T-cell (primary cell): ENCODE data around the gene MYOM3. TPM values are rescaled to one million over a fixed set of nuclear protein-coding genes. Genes with fewer than 3 reads are reported as not detected.

Experiments used
- ATAC-seq, 4 experiments: fragments of 200-7000 bp in 3 of 4; fragments of 150-1000 bp in 1 of 4; cut with Tn5 transposase; replicated peaks in 1 of 4; 1 replicate in 3 of 4; 2 replicates in 1 of 4; pipeline ENCODE4 v1.10.0; 2021; ENCODE audit warnings: moderate library complexity in 3 of 4, mild to moderate bottlenecking in 2 of 4, moderate number of reproducible peaks in 1 of 4
- CTCF ChIA-PET, 2 donors: fragments of 300-600 bp; sonication (Branson Sonifier 250); formaldehyde crosslinking; loops; one replicate each; lab custom pipeline; 2022; ENCODE audit warnings: antibody characterized with exemption in 2 of 2; lab: Charles Lee
- POLR2A ChIA-PET, 2 donors: fragments of 300-600 bp; sonication (Branson Sonifier 250); formaldehyde crosslinking; loops; one replicate each; lab custom pipeline; 2022; ENCODE audit warnings: antibody characterized with exemption in 2 of 2; lab: Charles Lee
- DNase-seq, 35 experiments: peaks; one replicate each; pipeline versions ENCODE4 v3.0.0 to v3.0.0-alpha.2; 2013 to 2023
- H3K27ac ChIP-seq: one replicate; pipeline ENCODE4 v1.5.1; 2013; ENCODE audit warnings: low read length
- H3K27me3 ChIP-seq, 2 experiments: replicated peaks in 1 of 2; 1 replicate in 1 of 2; 2 replicates in 1 of 2; pipeline versions ENCODE4 v1.6.1 to v1.7.0; 2013; ENCODE audit warnings: low read length in 1 of 2, mixed read lengths in 1 of 2; ENCODE audit not compliant: control insufficient read depth in 2 of 2, insufficient read depth in 2 of 2; ENCODE audit errors: extremely low read depth in 1 of 2
- H3K36me3 ChIP-seq, 2 donors: 1 replicate in 1 of 2; 2 replicates in 1 of 2; pipeline versions ENCODE4 v1.6.1 to v1.7.0; 2013; ENCODE audit warnings: low read length in 1 of 2; ENCODE audit not compliant: control insufficient read depth in 2 of 2, insufficient read depth in 1 of 2; ENCODE audit errors: extremely low read depth in 1 of 2
- H3K4me1 ChIP-seq, 2 experiments: 1 replicate in 1 of 2; 2 replicates in 1 of 2; pipeline versions ENCODE4 v1.6.1 to v1.7.0; 2013; ENCODE audit warnings: low read length in 2 of 2, mixed read lengths in 1 of 2; ENCODE audit not compliant: insufficient read depth in 2 of 2, control insufficient read depth in 1 of 2; ENCODE audit errors: extremely low read depth in 1 of 2
- H3K4me3 ChIP-seq, 2 donors: 1 replicate in 1 of 2; 2 replicates in 1 of 2; pipeline versions ENCODE4 v1.5.1 to v1.7.0; 2013; ENCODE audit warnings: mild to moderate bottlenecking in 2 of 2, low read length in 1 of 2, moderate library complexity in 1 of 2; ENCODE audit not compliant: control insufficient read depth in 1 of 2; ENCODE audit errors: extremely low read depth in 1 of 2
- H3K9me3 ChIP-seq: 2 replicates; pipeline ENCODE4 v1.7.0; 2013
- H3K27ac Mint-ChIP-seq, 2 donors: one replicate each; pipeline ENCODE4 v1.8.0; 2020 to 2021; ENCODE audit warnings: mild to moderate bottlenecking in 2 of 2, mixed read lengths in 2 of 2
- H3K27me3 Mint-ChIP-seq, 2 donors: one replicate each; pipeline ENCODE4 v1.8.0; 2021 to 2022; ENCODE audit warnings: mixed read lengths in 2 of 2
- H3K36me3 Mint-ChIP-seq: one replicate; pipeline ENCODE4 v1.8.0; 2021; ENCODE audit warnings: mixed read lengths
- H3K4me1 Mint-ChIP-seq, 3 donors: one replicate each; pipeline ENCODE4 v1.8.0; 2020 to 2022; ENCODE audit warnings: mixed read lengths in 3 of 3, mild to moderate bottlenecking in 1 of 3
- H3K4me3 Mint-ChIP-seq, 3 donors: one replicate each; pipeline ENCODE4 v1.8.0; 2020 to 2022; ENCODE audit warnings: mild to moderate bottlenecking in 3 of 3, mixed read lengths in 3 of 3, moderate library complexity in 3 of 3
- H3K9me3 Mint-ChIP-seq, 3 donors: one replicate each; pipeline ENCODE4 v1.8.0; 2020 to 2022; ENCODE audit warnings: mixed read lengths in 3 of 3
- WGBS: methylation state at CpG from one replicate; pipeline ENCODE4 v1.1.5; 2013; ENCODE audit warnings: missing lambda C conversion rate; ENCODE audit not compliant: insufficient coverage; 5-methylcytosine and 5-hydroxymethylcytosine counted together
- total RNA-seq, 35 experiments: library from RNA in 6 of 35; stranded (reverse) in 6 of 35; fragments of 120-200 nt in 1 of 35; gene quantifications; one replicate each; pipeline versions ENCODE4 v1.2.1 to v1.2.4 and lab custom pipeline; 2013 to 2026

The MYOM3 gene
- total RNA-seq, 5 donors from 2014 or later (not counting 1 experiment from before 2014, with no cell fraction given) = not detected

DNA sequence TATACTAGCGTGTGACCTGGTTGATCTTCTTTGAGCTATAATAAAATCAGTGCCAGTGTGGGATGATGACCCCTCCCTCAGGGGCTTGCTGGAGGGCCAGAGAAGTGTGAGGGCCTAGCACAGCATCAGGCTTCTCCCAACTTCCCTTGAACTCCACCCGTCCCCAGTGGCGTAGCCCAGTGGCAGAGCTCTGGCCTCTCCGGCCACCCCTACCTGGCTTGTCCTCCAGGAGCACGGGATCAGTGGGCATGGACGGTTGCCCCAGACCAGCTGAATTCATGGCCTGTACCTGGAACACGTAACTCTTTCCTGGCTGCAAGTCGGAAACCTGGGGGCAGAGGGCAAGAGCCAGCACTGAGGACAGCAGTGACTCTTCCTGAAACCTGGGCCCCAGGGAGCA, 36.0 kb downstream of the MYOM3 start:
- H3K27ac Mint-ChIP-seq = no peak overlapping the region
- peaks cover 0 to 10% of the 10 kb centered on the region in 2 experiments for H3K27me3 ChIP-seq
- DNase-seq (no peak), ATAC-seq (no peak)
- CTCF ChIA-PET = no interaction called here
- no peaks in the 10 kb centered on the region for H3K36me3 ChIP-seq
- peaks cover 0 to 2% of the 10 kb centered on the region in 2 experiments for H3K4me1 ChIP-seq
- no peaks in the 10 kb centered on the region for H3K9me3 Mint-ChIP-seq
- peaks cover 0 to under 1% (median under 1%) of the 10 kb centered on the region in 3 donors for H3K4me1 Mint-ChIP-seq
- H3K9me3 ChIP-seq = no peaks in the 10 kb centered on the region
- H3K4me3 ChIP-seq = no peak overlapping the region
- WGBS = 81% methylated on average over 6 of the region's 8 CpGs
- no peak overlapping the region for H3K4me3 Mint-ChIP-seq
- H3K27ac ChIP-seq = no peak overlapping the region
- POLR2A ChIA-PET = no interaction called here
- peaks cover 0 to under 1% of the 10 kb centered on the region in 2 donors for H3K27me3 Mint-ChIP-seq
- no peaks in the 10 kb centered on the region for H3K36me3 Mint-ChIP-seq

DNA sequence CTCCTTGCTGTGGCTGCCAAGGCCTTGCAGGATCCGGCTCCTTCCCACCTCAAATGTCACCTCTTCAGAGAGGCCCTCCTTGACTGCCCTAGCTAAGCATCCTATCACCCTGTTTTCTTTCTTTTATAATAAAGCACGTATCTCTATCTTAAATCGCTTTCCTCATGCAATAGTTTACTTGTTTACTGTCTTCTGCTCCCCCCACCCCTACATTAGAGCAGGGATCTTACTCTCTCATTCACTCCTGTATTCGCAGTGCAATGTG, 36.4 kb downstream of the MYOM3 start:
- WGBS = 92% methylated on average over 3 of the region's 4 CpGs
- CTCF ChIA-PET = no interaction called here
- H3K27ac Mint-ChIP-seq = no peak overlapping the region

DNA sequence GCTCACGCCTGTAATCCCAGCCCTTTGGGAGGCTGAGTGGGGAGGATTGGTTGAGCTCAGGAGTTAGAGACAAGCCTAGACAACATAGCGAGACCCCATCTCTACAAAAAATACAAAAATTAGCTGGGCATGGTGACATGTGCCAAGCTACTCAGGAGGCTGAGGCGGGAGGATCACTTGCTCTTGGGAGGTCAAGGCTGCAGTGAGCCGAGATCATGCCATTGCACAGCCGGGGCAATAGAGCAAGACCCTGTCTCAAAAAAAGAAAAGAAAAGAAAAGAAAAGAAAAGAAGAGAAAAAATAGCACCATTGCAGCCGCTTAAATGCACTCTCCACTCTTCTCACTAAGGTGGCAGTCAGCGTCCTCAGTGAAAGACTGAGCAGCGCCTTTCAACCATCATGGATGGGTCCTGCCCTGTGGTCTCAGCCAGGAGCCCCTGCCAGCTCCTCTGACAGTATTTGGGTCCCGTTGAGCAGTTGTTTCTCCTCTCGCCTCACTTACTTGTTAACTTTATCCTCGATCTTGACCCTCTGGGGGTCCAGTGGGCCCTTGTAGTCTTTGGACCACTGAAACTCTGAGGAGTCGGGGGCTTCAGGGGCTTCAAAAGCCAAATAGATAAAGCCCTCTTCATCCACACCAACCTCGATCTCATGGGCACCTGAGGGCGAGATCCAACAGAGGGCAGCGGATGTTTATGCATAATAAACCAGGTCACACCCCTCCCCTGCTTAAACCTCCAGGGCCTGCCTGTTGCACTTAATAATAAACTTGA, 36.9 kb downstream of the MYOM3 start:
- Mint-ChIP-seq H3K36me3 (no peaks in the 10 kb centered on the region), H3K4me3 (no peak overlapping the region), H3K27me3 (peaks cover 0 to 4% of the 10 kb centered on the region in 2 donors), H3K9me3 (no peaks in the 10 kb centered on the region), H3K27ac (no peak overlapping the region), H3K4me1 (peaks cover 0 to 4% (median 2%) of the 10 kb centered on the region in 3 donors)
- ChIA-PET POLR2A (no interaction called here), CTCF (interaction anchor here in 1 of 2 donors (0.6 kb wide), 1 partner anchor 11 kb away, joined by 3 read pairs; no protein-coding TSS in a partner anchor)
- Histone ChIP-seq H3K36me3 (no peaks in the 10 kb centered on the region), H3K4me1 (peaks cover 0 to 4% of the 10 kb centered on the region in 2 experiments), H3K9me3 (no peaks in the 10 kb centered on the region), H3K27ac (no peak overlapping the region), H3K4me3 (no peak overlapping the region), H3K27me3 (peaks cover 0 to 16% of the 10 kb centered on the region in 2 experiments)
- ATAC-seq = no peak
- DNase-seq = no peak
- 84% methylated on average over 9 of the region's 15 CpGs for WGBS

More for the DNA sequence above, 36.4 kb downstream of the MYOM3 start:
- peaks cover 0 to 4% (median 2%) of the 10 kb centered on the region in 3 donors for H3K4me1 Mint-ChIP-seq
- POLR2A ChIA-PET = no interaction called here
- H3K9me3 ChIP-seq = no peaks in the 10 kb centered on the region
- H3K27ac ChIP-seq = no peak overlapping the region
- no peaks in the 10 kb centered on the region for H3K9me3 Mint-ChIP-seq
- H3K36me3 Mint-ChIP-seq = no peaks in the 10 kb centered on the region
- H3K4me1 ChIP-seq = peaks cover 0 to 4% of the 10 kb centered on the region in 2 experiments
- H3K4me3 ChIP-seq = no peak overlapping the region
- ATAC-seq (no peak), DNase-seq (no peak)
- no peak overlapping the region for H3K4me3 Mint-ChIP-seq
- H3K27me3 Mint-ChIP-seq = peaks cover 0 to 4% of the 10 kb centered on the region in 2 donors
- no peaks in the 10 kb centered on the region for H3K36me3 ChIP-seq
- H3K27me3 ChIP-seq = peaks cover 0 to 13% of the 10 kb centered on the region in 2 experiments

DNA sequence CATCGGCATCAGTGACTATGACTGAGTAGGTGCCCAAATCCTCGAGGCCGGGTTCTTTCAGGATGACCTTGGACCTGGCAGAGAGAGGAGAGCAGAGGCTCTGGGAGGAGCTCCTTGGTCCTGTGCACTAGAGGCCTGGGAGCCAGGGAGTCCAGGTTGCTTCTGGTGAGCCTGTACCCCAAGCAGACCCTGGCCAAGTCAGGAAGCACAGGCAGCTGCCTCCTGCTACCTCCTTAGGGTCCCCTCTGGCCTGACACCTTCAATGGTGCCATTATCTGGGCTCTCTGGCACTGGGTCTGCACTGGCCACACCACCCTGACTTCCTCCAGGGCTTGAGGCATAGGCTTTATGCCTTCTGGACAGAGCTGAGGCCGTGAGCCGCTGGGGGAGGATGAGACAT, 37.7 kb downstream of the MYOM3 start:
- 92% methylated on average over 5 of the region's 5 CpGs for WGBS
- Mint-ChIP-seq H3K4me1 (peaks cover 0 to 4% (median 2%) of the 10 kb centered on the region in 3 donors), H3K9me3 (no peaks in the 10 kb centered on the region), H3K36me3 (no peaks in the 10 kb centered on the region), H3K27ac (no peak overlapping the region), H3K4me3 (no peak overlapping the region), H3K27me3 (peaks cover 0 to 4% of the 10 kb centered on the region in 2 donors)
- CTCF ChIA-PET = no interaction called here
- H3K9me3 ChIP-seq = no peaks in the 10 kb centered on the region
- POLR2A ChIA-PET = no interaction called here
- peaks cover 0 to 4% of the 10 kb centered on the region in 2 experiments for H3K4me1 ChIP-seq
- H3K4me3 ChIP-seq = no peak overlapping the region
- no peak for DNase-seq
- no peak for ATAC-seq
- H3K27me3 ChIP-seq = peaks cover 0 to 16% of the 10 kb centered on the region in 2 experiments
- H3K27ac ChIP-seq = no peak overlapping the region
- no peaks in the 10 kb centered on the region for H3K36me3 ChIP-seq

DNA sequence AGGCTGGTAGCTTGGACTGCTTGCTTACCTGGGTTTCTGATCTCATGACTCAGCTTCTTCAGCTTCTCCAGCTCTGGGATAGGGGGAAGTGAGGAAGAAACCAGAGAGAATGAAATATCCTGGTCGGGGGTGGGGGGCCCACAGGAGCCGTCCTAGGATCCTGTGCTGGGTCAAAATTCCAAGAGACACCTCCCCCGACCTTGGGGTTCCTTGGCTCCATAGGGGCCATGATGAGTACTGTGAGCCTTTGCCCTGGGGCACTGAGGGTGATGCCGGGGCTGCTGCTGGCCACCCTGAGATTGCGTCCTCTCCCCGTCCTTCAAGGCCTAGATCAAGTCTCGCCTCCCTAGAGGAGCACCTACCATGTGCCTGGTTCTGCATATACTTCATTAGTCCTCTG, 40.0 kb downstream of the MYOM3 start:
- H3K9me3 ChIP-seq = no peaks in the 10 kb centered on the region
- WGBS = 82% methylated on average over 7 of the region's 7 CpGs
- H3K27ac Mint-ChIP-seq = no peak overlapping the region
- peaks cover 0 to 26% of the 10 kb centered on the region in 2 experiments for H3K27me3 ChIP-seq
- H3K9me3 Mint-ChIP-seq = no peaks in the 10 kb centered on the region
- H3K4me1 ChIP-seq = peaks cover 0 to 4% of the 10 kb centered on the region in 2 experiments
- H3K27ac ChIP-seq = no peak overlapping the region
- H3K4me3 Mint-ChIP-seq = no peak overlapping the region
- H3K27me3 Mint-ChIP-seq = peaks cover 3 to 15% of the 10 kb centered on the region in 2 donors
- H3K36me3 ChIP-seq = no peaks in the 10 kb centered on the region
- ChIA-PET CTCF (no interaction called here), POLR2A (no interaction called here)
- ATAC-seq = no peak
- H3K4me1 Mint-ChIP-seq = peaks cover 0 to 4% (median 2%) of the 10 kb centered on the region in 3 donors
- DNase-seq = no peak
- no peaks in the 10 kb centered on the region for H3K36me3 Mint-ChIP-seq
- H3K4me3 ChIP-seq = no peak overlapping the region

DNA sequence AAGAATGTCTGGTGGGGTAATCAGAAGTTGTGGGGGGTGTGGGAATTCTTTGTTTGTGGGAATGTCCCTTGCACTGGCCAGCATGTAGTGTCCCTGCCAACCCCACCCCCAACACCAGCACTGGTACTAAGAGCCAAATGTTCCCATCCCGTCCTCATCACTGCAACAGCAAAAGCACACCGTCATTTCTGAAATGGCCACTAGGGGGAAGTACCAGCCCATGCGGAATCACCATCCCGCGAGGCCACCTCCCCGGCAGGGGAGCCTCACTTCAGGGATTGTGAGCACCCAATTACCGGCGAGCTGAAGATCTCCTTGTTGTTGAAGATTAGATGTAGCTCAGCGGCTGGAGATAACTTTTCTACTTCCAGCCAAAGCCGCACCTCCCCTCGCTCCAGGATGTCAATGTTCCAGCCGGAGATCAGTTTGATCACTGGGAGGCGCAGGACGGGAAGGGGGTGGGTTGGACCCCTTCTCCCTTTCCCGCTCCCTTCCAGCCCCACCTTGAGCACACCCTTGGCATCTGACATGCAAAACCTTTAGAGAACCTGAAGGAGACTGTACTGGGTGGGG, 41.0 kb downstream of the MYOM3 start:
- Histone ChIP-seq H3K9me3 (no peaks in the 10 kb centered on the region), H3K27me3 (peaks cover 0 to 26% of the 10 kb centered on the region in 2 experiments), H3K27ac (no peak overlapping the region), H3K36me3 (no peaks in the 10 kb centered on the region), H3K4me1 (peaks cover 0 to 4% of the 10 kb centered on the region in 2 experiments), H3K4me3 (no peak overlapping the region)
- Mint-ChIP-seq H3K27ac (no peak overlapping the region), H3K9me3 (no peaks in the 10 kb centered on the region), H3K27me3 (peaks cover 6 to 15% of the 10 kb centered on the region in 2 donors), H3K4me1 (peaks cover 0 to 4% (median 2%) of the 10 kb centered on the region in 3 donors), H3K36me3 (no peaks in the 10 kb centered on the region), H3K4me3 (no peak overlapping the region)
- ChIA-PET CTCF (interaction anchor here (0.6 to 0.9 kb wide), 3 partner anchors 58 to 204 kb away, joined by 3 read pairs; no protein-coding TSS in a partner anchor), POLR2A (interaction anchor here in 1 of 2 donors (0.6 kb wide), 1 partner anchor 10 kb away, joined by 3 read pairs; no protein-coding TSS in a partner anchor)
- peak; percentile 83 to 87 (median 85) for ATAC-seq
- peak; percentile 29 to 81 (median 59) for DNase-seq
- WGBS = no CpG with 5 or more reads among the region's 15 CpGs
